GM13977 (cell line): ENCODE data around the gene G6PC3.

ENCODE experiments used
- DNase-seq: peaks from one replicate; pipeline ENCODE4 v3.0.0; 2012; ENCODE audit warnings: low spot score
- CTCF ChIP-seq: IDR thresholded peaks from 2 replicates; pipeline ENCODE4 v1.5.1; 2012; ENCODE audit warnings: mild to moderate bottlenecking, control low read depth; ENCODE audit not compliant: insufficient read depth; ENCODE audit errors: extremely low read depth, missing control alignments
- in situ Hi-C: fragments of 300-500 bp; cut with MboI; formaldehyde crosslinking; loops from one replicate; pipeline ENCODE4 v1.12.0; 2022; ENCODE audit warnings: low sequenced_read_pairs, low pct_unique_long_range_greater_than_20kb, mixed read lengths, inconsistent platforms; ENCODE audit not compliant: unreplicated experiment

The G6PC3 gene

DNA sequence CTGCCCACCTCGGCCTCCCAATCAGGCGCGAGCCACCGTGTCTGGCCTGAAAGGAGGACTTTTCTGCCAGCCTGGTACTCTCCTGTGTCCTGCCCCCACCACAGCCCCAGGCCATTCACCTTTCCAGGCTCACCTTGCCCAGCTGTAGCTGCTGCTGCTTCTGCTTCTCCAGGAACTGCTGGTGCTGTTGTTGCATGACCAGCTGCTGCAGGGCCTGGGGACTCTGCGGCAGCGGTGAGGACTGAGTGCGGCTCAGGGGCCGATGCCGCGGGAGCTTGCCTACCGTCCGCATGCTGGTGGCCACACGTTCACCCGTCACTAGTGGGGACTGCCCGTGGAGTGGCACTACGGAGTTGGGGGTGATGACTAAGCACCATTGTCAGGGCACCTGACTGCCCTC lies 17.7 kb downstream of the G6PC3 start:
- in situ Hi-C loops = no loop called here
- TF ChIP-seq CTCF = no peak
- no peak for DNase-seq

DNA sequence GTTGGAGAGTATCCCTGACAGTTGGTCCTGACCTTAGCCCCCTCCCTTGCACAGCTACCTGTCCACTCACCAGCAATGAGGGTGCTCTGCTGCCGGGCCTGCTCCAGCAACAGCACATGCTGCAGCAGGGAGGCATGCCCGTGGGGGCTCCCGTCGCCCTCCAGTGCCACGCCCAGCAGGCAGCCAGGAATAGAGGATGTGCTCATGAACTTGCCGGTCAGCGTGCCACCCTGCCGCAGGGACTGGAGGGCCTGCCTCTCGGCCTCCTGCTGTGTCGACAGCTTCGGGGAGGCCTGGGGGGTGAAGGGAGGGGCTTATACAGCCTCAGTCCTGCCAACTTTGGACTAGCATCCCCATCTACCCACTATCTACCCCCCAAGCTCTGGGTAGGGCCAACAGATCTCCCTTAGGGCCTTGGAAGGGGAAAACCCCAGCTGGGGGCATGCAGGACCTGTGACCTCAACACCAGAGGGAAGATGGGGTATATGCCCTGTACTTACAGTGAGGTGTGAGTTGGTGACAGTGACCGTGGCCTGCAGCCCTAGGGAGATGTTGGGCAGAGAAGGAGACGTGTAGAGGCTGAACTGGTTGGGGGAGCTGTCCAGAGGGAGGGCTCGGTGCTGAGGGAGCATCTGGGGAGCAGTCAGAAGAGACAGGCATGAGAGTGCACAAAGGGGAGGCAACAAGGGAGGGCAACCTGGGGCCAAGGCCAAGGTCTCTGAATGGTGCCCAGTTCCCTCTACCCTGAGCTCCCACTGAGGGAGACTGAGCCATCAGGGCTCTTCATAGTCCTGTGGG lies 20.9 kb downstream of the G6PC3 start:
- in situ Hi-C loops = no loop called here
- no peak for TF ChIP-seq CTCF
- DNase-seq = no peak

- in situ Hi-C loops = no loop called here
- no peak for DNase-seq
- TF ChIP-seq CTCF = no peak
Observed at GRCh38 chr17:44092051-44092450, 21.5 kb downstream of the G6PC3 start.

GRCh38 chr17:44093231-44093900 lies 22.8 kb downstream of the G6PC3 start:
- in situ Hi-C loops = no loop called here
- no peak for DNase-seq
- no peak for TF ChIP-seq CTCF

DNA sequence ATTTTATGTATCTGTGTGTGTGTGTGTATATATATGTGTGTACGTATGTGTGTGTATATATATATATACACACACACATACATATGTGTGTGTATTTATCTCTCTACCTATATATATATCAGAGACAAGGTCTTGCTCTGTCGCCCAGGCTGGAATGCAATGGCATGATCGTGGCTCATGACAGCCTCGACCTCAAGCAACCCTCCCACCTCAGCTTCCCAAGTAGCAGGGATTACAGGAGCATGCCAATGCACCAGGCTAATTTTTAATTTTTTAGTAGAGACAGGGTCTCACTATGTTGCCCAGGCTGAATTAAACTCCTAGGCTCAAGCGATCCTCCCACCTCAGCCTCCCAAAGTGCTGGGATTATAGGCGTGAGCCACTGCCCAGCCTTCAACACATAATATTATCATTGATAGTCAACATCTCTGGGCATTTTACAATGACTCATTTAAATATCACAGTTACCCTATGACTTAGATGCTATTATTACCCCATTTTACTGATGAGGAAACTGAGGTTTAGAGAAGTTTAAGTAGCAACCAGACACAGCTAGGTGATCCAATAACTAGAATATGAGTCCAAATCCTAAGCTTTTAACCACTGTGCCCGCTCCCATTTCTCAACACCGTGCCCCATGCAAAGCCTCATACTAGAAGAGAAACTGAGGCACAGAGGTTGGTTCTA lies 24.3 kb downstream of the G6PC3 start:
- no peak for TF ChIP-seq CTCF
- no peak for DNase-seq
- in situ Hi-C loops = no loop called here

GRCh38 chr17:44095388-44095646 lies 24.8 kb downstream of the G6PC3 start:
- DNase-seq = no peak
- TF ChIP-seq CTCF = no peak
- in situ Hi-C loops = no loop called here
